Fibroblast of the aortic adventitia (primary cell): Measurements from ENCODE around the gene NUP133. TPM values are rescaled to one million over a fixed set of nuclear protein-coding genes. Genes with fewer than 3 reads are reported as not detected.
"Not testable (repeated sequence)": the region's sequence is repeated elsewhere in the genome, so short reads cannot be mapped to it uniquely, and the experiment has no call there.

Experiments
- DNase-seq: peaks from one replicate; pipeline ENCODE4 v3.0.0-alpha.2; 2010; ENCODE audit warnings: low read depth
- H3K4me3 ChIP-seq: 2 replicates; pipeline ENCODE4 v1.5.1; 2011; ENCODE audit warnings: low read depth, mild to moderate bottlenecking, control low read depth, low read length, moderate library complexity
- CTCF ChIP-seq: IDR thresholded peaks from 2 replicates; pipeline ENCODE4 v1.5.1; 2011; ENCODE audit warnings: mild to moderate bottlenecking, low read length, control low read depth, inconsistent platforms; ENCODE audit not compliant: insufficient read depth
- total RNA-seq: library from RNA; depleted of rRNA; stranded (reverse); fragments of >200 nt; gene quantifications from 2 replicates; pipeline ENCODE4 v1.2.3, GENCODE V29; 2012; ENCODE audit warnings: low replicate concordance

Gene NUP133
- total RNA-seq, 1 donor: 46.1 TPM

DNA sequence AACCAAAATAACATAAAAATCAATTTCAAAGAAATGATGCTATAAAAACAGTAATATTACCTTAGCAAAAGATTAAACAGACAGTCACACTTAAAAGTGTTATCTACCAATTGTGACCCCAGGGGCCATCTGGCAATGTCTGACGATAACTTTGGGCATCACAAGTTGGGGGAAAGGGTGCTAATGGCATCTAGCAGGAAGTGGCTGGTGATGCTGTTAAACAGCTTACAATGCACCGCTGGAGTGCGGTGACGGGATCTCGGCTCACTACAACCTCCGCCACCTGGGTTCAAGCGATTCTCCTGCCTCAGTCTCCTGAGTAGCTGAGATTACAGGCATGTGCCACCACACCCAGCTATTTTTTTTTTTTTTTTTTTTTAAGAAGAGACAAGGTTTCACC, 27.6 kb downstream of the NUP133 start:
- no peak overlapping the region for H3K4me3 ChIP-seq
- DNase-seq: no peak
- TF ChIP-seq CTCF: no peak

DNA sequence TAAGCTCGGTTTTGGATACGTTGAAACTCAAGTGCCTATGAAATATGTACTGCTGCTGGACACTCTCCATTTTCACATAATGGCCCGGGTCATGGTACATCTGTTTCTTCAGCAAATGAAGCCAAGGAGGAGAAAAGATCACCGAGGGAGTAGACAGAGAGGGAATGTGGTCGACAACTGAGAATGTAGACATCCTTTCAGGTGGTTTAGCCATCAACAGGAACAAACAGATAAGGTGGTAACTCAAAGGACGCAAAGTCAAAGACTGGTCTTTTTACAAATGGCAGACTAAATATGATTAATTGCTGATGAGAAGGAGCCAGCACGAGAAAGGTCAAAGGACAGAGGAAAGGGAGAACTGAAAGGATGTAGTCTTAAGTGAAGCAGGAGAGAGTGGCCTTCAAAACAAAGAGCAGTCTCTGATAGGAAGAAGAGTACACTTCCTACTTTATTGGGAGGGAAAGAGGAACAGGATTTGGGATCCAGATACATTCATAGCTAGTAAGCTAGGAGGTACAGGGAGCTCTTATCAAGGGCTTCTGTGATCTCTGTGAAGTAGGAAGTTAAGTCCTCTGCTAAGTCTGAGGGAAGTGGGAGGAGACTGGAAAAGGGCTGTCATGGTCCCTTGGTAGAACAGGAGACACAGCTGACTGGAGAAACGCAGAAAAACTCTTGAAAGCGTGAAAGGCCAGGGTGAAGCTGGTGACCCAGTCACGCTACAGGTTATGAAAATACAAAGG, 28.3 kb downstream of the NUP133 start:
- no peak for DNase-seq
- no peak overlapping the region for H3K4me3 ChIP-seq
- no peak for TF ChIP-seq CTCF

DNA sequence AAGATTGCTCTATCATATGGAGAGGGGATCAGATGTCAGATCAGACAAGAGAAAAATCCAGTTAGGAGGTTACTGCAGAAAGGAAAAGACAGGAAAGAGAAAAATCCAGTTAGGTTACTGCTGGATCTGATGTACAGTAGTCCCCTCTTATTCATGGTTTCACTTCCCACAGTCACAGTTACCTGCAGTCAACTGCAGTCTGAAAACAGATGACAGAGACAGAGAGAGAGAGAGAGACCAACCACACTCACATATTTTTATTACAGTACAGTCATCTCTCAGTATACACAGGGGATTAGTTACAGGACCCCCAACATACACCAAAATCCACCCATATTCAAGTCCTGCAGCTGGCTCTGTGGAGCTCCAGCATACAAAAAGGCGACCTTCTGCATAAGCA, 29.3 kb downstream of the NUP133 start:
- H3K4me3 ChIP-seq: no peak overlapping the region
- TF ChIP-seq CTCF: no peak
- no peak for DNase-seq

- DNase-seq, H3K4me3 ChIP-seq: not testable (repeated sequence)
Measured at GRCh38 chr1:229475859-229476258, 32.3 kb downstream of the NUP133 start.

- TF ChIP-seq CTCF: no peak
- no peak overlapping the region for H3K4me3 ChIP-seq
- no peak for DNase-seq
Measured at GRCh38 chr1:229474509-229474908, 33.6 kb downstream of the NUP133 start.

GRCh38 chr1:229471175-229471574, 37.0 kb downstream of the NUP133 start:
- TF ChIP-seq CTCF: no peak

GRCh38 chr1:229470406-229471043, 37.6 kb downstream of the NUP133 start:
- H3K4me3 ChIP-seq: no peak overlapping the region
- TF ChIP-seq CTCF: no peak
- DNase-seq: no peak

More at GRCh38 chr1:229471175-229471574, 37.0 kb downstream of the NUP133 start:
- H3K4me3 ChIP-seq: no peak overlapping the region
- DNase-seq: no peak
